Cardiac muscle cell (in vitro differentiated cells and primary cell): Measurements from ENCODE around the gene GRIK5. TPM values are rescaled to one million over a fixed set of nuclear protein-coding genes. Genes with fewer than 3 reads are reported as not detected.
"Not testable (repeated sequence)": the region's sequence is repeated elsewhere in the genome, so short reads cannot be mapped to it uniquely, and the experiment has no call there.

Source experiments
- DNase-seq, 2 donors: peaks; one replicate each; pipeline versions ENCODE4 v3.0.0 to v3.0.0-alpha.2; 2010 to 2017; ENCODE audit warnings: low read depth in 1 of 2, low spot score in 1 of 2
- H3K27ac ChIP-seq: fragments of 200-600 bp; sonication (generic); 2 replicates; pipeline ENCODE4 v1.5.1; 2016
- H3K27me3 ChIP-seq: fragments of 200-600 bp; sonication (generic); 2 replicates; pipeline ENCODE4 v1.6.0; 2016; ENCODE audit warnings: control low read depth
- H3K36me3 ChIP-seq: fragments of 200-600 bp; sonication (generic); 2 replicates; pipeline ENCODE4 v1.5.1; 2016; ENCODE audit warnings: control low read depth
- H3K4me1 ChIP-seq: fragments of 200-600 bp; sonication (generic); 2 replicates; pipeline ENCODE4 v1.8.1; 2017; ENCODE audit warnings: low read depth, mild to moderate bottlenecking, mixed run types
- H3K4me3 ChIP-seq: fragments of 200-600 bp; sonication (generic); 2 replicates; pipeline ENCODE4 v1.5.1; 2016; ENCODE audit warnings: mild to moderate bottlenecking
- H3K9me3 ChIP-seq: fragments of 200-600 bp; sonication (generic); 2 replicates; pipeline ENCODE4 v1.5.1; 2017; ENCODE audit warnings: low read depth, mild to moderate bottlenecking, control low read depth
- polyA plus RNA-seq: library from polyadenylated mRNA; unstranded; fragments of >200 nt; fragmentation: Nextera tagmentation; extraction: Ambion mirVana; gene quantifications from 2 replicates; pipeline ENCODE4 v1.2.1, GENCODE V29; 2016
- total RNA-seq: library from RNA; depleted of rRNA; stranded (reverse); fragments of >200 nt; gene quantifications from 2 replicates; pipeline ENCODE4 v1.2.3, GENCODE V29; 2016
- TF ChIP-seq, protein P1 (sequence below): IDR thresholded peaks from 2 replicates; pipeline ENCODE4 v1.5.1; 2012; ENCODE audit warnings: low read depth, mild to moderate bottlenecking, low read length

Gene GRIK5
- total and polyA plus RNA-seq, 2 experiments from 2014 or later = 3.4 to 11.8 TPM

DNA sequence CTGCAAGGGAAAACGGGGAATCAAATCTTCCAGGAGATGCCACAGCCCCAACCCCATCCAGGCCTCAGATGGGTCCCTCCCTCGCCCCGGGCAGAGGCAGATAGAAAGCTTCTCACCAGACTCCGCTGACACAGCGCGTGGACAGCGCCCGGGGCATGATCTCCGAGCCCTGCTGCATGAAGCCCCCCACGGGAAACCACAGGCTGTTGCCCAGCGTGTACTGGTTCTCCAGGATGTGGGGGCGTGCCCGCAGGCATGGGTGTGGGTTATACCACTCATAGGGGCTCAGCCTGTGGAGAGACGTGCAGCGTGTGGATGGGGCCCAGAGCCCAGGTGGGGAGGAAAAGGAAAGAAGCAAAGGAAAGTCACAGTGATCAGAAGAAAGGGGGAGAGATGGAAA, 48.8 kb downstream of the GRIK5 start:
- TF ChIP-seq, protein P1, sequence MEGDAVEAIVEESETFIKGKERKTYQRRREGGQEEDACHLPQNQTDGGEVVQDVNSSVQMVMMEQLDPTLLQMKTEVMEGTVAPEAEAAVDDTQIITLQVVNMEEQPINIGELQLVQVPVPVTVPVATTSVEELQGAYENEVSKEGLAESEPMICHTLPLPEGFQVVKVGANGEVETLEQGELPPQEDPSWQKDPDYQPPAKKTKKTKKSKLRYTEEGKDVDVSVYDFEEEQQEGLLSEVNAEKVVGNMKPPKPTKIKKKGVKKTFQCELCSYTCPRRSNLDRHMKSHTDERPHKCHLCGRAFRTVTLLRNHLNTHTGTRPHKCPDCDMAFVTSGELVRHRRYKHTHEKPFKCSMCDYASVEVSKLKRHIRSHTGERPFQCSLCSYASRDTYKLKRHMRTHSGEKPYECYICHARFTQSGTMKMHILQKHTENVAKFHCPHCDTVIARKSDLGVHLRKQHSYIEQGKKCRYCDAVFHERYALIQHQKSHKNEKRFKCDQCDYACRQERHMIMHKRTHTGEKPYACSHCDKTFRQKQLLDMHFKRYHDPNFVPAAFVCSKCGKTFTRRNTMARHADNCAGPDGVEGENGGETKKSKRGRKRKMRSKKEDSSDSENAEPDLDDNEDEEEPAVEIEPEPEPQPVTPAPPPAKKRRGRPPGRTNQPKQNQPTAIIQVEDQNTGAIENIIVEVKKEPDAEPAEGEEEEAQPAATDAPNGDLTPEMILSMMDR = no peak
- H3K9me3 ChIP-seq = no peaks in the 10 kb centered on the region
- no peak overlapping the region for H3K27ac ChIP-seq
- DNase-seq = no peak
- no peaks in the 10 kb centered on the region for H3K36me3 ChIP-seq
- peaks cover 19% of the 10 kb centered on the region for H3K4me1 ChIP-seq
- H3K4me3 ChIP-seq = no peak overlapping the region
- H3K27me3 ChIP-seq = no peaks in the 10 kb centered on the region

DNA sequence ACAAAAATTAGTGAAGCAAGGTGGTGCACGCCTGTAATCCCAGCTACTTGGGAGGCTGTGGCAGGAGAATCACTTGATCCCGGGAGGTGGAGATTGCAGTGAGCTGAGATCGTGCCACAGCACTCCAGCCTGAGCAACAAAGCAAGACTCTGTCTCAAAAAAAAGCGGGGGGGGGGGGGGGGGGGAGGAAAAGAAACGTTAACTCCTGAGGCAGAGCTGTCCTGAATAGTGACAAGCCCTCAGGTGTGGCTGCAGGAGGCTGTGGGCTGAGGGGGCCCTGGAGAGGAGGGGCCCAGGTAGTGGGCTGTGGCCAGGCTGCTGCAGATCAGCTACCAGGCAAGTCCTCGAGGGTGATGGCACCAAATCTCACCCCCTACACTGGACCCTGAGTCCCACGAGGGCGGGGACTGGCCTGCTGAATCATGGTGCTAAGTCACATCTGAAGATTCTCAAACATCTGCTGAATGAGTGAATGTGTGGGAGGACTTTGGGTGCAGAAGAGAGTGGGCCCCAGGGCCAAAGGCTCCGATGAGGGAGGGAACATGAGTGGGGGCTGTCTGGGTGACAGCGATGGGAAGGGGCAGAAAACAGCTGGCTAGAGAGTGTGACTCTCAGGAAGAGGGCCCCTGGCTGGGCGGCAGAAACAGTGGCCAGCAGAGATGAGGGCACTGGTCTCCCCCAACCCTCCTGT, 51.4 kb downstream of the GRIK5 start:
- H3K36me3 ChIP-seq = no peaks in the 10 kb centered on the region
- H3K4me1 ChIP-seq = peaks cover 9% of the 10 kb centered on the region
- H3K4me3 ChIP-seq = no peak overlapping the region
- no peaks in the 10 kb centered on the region for H3K9me3 ChIP-seq
- no peak overlapping the region for H3K27ac ChIP-seq
- DNase-seq = peak in 1 of 2 donors; percentile 6
- TF ChIP-seq, protein P1 = no peak
- no peaks in the 10 kb centered on the region for H3K27me3 ChIP-seq

DNA sequence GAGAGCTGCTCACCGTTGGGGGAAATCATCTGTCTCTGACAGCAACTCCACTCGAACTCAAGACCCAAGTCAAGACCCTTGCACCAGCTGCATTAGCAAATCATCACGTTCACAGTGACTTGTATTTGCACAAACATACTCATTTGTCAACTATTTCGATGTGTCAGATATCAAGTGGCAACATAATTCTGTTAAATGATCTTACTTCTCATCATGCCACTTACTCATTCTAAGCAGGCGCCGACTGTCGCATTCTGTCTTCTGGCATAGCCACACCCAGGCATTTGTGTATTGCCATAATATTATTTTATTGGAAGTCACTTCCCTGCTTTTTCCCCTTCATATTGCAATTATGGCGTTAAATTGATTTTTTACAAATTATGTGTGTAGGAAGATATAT, 53.0 kb downstream of the GRIK5 start:
- TF ChIP-seq, protein P1 = no peak
- DNase-seq = no peak
- H3K27ac ChIP-seq = no peak overlapping the region
- H3K36me3 ChIP-seq = no peaks in the 10 kb centered on the region
- H3K4me1 ChIP-seq = no peaks in the 10 kb centered on the region
- no peaks in the 10 kb centered on the region for H3K27me3 ChIP-seq
- no peaks in the 10 kb centered on the region for H3K9me3 ChIP-seq
- H3K4me3 ChIP-seq = no peak overlapping the region

DNA sequence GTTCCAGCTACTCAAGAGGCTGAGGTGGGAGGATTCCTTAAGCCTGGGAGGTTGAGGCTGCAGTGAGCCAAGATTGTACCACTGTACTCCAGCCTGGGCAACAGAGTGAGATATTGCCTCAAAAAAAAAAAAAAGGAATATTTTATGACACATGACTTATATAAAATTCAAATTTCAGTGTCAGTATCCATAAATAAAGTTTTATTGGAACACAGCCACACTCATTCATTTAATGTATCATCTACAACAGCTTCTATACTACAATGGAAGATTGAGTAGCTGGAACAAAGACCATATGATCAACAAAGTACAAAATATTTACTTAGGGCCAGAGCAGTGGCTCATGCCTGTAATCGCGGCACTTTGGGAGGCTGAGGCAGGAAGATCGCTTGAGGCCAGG, 57.3 kb downstream of the GRIK5 start:
- not testable (repeated sequence) for H3K36me3 ChIP-seq, H3K4me1 ChIP-seq, H3K27ac ChIP-seq, DNase-seq, H3K9me3 ChIP-seq, H3K4me3 ChIP-seq, H3K27me3 ChIP-seq

DNA sequence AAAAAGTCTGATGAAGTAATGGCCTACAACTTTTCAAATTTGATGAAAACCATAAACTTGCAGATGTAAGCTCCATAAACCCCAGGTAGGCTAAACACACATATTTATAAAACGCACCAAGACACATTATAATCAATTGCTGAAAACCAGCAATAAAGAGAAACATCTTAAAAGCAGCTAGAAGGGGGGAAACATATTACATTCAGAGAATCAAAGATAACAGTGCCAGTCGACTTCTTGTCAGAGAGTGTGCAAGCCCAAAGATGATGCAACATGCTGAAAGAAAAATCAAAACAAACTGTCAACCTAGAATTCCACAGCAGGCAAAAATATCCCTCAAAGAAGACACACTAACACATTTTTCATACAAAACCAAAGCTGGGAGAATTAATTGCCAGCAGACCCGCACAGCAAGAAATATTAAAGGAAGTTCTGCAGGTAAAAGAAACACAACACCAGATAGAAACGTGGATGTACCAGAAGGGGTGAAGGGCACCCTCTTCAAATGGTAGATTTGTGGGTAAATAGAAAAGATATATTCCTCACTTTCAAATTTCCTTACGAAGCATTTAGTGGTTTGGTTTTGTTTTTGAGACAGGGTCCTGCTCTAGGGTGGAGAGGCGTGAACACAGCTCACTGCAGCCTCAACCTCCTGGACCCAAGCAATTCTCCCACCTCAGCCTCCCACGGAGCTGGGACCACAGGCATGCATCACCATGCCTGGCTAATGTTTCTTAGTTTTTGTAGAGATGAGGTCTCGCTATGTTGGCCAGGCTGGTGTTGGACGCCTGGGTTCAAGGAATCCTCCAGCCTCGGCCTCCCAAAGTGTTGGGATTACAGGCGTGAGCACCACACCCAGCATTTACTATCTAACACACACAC, 59.5 kb downstream of the GRIK5 start:
- TF ChIP-seq, protein P1 = no peak
- H3K4me1 ChIP-seq = no peaks in the 10 kb centered on the region
- no peaks in the 10 kb centered on the region for H3K36me3 ChIP-seq
- H3K4me3 ChIP-seq = no peak overlapping the region
- peak in 1 of 2 donors; percentile 69 for DNase-seq
- H3K27ac ChIP-seq = no peak overlapping the region
- no peaks in the 10 kb centered on the region for H3K27me3 ChIP-seq
- H3K9me3 ChIP-seq = no peaks in the 10 kb centered on the region

DNA sequence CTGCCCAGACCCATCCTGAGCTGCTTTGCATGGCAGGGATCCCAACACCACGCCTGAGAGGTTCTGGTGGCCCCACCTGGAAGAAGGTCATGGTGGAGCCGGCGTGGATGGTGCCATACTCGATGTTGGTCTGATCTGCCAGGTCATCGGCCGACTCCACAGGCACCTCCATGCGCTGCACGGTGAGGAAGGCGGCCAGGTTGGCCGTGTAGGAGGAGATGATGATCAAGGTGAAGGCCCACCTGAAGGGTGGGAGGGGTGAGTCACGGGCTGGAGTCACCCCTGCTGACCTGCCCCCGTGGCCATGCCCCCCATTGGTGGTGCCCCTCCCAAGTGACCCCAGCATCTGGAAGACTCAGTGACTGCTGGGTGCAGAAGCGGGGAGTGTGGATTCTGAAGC, 63.4 kb downstream of the GRIK5 start:
- Histone ChIP-seq H3K4me3 (no peak overlapping the region), H3K36me3 (no peaks in the 10 kb centered on the region), H3K27me3 (peaks cover 10% of the 10 kb centered on the region), H3K27ac (no peak overlapping the region), H3K9me3 (no peaks in the 10 kb centered on the region), H3K4me1 (no peaks in the 10 kb centered on the region)
- TF ChIP-seq, protein P1 = no peak
- DNase-seq = no peak
